Sigmoid colon (tissue), 7 donors: ENCODE results near the gene DNAJC10. TPM values are rescaled to one million over a fixed set of nuclear protein-coding genes. Genes with fewer than 3 reads are reported as not detected.

Source experiments
- DNase-seq: peaks from one replicate; pipeline ENCODE4 v3.0.0-alpha.2; 2019
- H3K27ac ChIP-seq, 4 donors: fragments of 200-600 bp; sonication (generic); one replicate each; pipeline ENCODE4 v1.5.1; 2016 to 2019; ENCODE audit warnings: mild to moderate bottlenecking in 1 of 4
- H3K27me3 ChIP-seq, 3 donors: fragments of 200-600 bp; sonication (generic); one replicate each; pipeline ENCODE4 v1.5.1; 2019; ENCODE audit warnings: mild to moderate bottlenecking in 1 of 3
- H3K36me3 ChIP-seq, 4 donors: fragments of 200-600 bp; sonication (generic); one replicate each; pipeline ENCODE4 v1.5.1; 2016 to 2019
- H3K4me1 ChIP-seq, 4 donors: fragments of 200-600 bp; sonication (generic); one replicate each; pipeline ENCODE4 v1.5.1; 2017 to 2019
- H3K4me3 ChIP-seq, 4 donors: fragments of 200-600 bp; sonication (generic); one replicate each; pipeline ENCODE4 v1.5.1; 2017 to 2019; ENCODE audit warnings: mild to moderate bottlenecking in 2 of 4, moderate library complexity in 1 of 4
- H3K9me3 ChIP-seq, 4 donors: fragments of 200-600 bp in 3 of 4; sonication (generic) in 3 of 4; one replicate each; pipeline versions ENCODE4 v1.5.1 to v1.6.1; 2013 to 2019
- EP300 ChIP-seq, 4 donors: sonication (generic); formaldehyde crosslinking; IDR thresholded peaks; one replicate each; pipeline ENCODE4 v1.6.1; 2017; ENCODE audit warnings: antibody characterized with exemption in 4 of 4
- POLR2A ChIP-seq, 2 donors: fragments of 450-650 bp; IDR thresholded peaks; one replicate each; pipeline ENCODE4 v1.6.1; 2016; ENCODE audit warnings: antibody characterized with exemption in 2 of 2, mild to moderate bottlenecking in 2 of 2, moderate library complexity in 2 of 2
- POLR2AphosphoS5 ChIP-seq, 4 donors: sonication (generic); formaldehyde crosslinking; IDR thresholded peaks; one replicate each; pipeline ENCODE4 v1.6.1; 2017; ENCODE audit warnings: antibody characterized with exemption in 4 of 4
- WGBS, 2 donors: extraction: QIAGEN DNeasy Blood & Tissue Kit; methylation state at CpG; one replicate each; pipeline ENCODE4 v1.1.7; 2013; 5-methylcytosine and 5-hydroxymethylcytosine counted together
- intact Hi-C: fragments of 100-400 bp; cut with DNase I; formaldehyde crosslinking; loops from one replicate; pipeline ENCODE4 v1.15.1; 2023
- polyA plus RNA-seq, 3 donors: library from polyadenylated mRNA; stranded (reverse); fragments of 200-250 nt; gene quantifications; one replicate each; pipeline ENCODE4 v1.2.3, GENCODE V29; 2013
- total RNA-seq, 4 donors: library from RNA; depleted of rRNA; stranded (reverse); fragments of >200 nt; gene quantifications; one replicate each; pipeline ENCODE4 v1.1.0, GENCODE V29; 2016
- TF ChIP-seq, protein P1 (sequence below), 4 experiments: fragments of 450-650 bp in 3 of 4; fragments of 200-600 bp in 1 of 4; IDR thresholded peaks; one replicate each; pipeline ENCODE4 v1.5.1; 2016 to 2019; ENCODE audit warnings: antibody characterized with exemption in 4 of 4, mild to moderate bottlenecking in 3 of 4, moderate library complexity in 2 of 4
- donor health status: healthy with polysubstance abuse.
- donor health status: Bipolar disorder and iron deficiency.
- donor health status: healthy.

Gene DNAJC10
- total and polyA plus RNA-seq, 7 donors: 9.0 to 50.1 (median 44.3) TPM

DNA sequence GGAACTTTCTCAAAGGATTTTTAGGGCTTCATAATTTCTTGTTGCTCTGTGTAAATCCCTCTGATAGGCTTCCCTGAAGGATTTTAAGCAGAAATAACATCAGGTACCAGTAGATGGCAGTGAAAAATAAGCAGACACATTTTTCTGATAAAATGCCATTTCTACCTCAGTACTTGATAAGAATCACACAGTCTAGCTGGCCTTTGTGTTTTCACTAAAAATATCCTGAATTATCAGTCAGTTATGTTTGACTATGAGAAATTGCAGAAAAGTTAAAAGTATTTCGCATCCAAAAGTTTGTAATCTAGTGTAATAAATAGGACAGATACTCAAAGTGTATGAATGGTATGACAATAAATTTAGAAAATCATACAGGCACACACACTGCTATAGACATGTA, 68.7 kb downstream of the DNAJC10 start:
- no peaks in the 10 kb centered on the region for H3K27me3 ChIP-seq
- intact Hi-C loops: loop anchor here (2.0 kb wide), 1 partner anchor 194 kb away; no protein-coding TSS in a partner anchor
- no peaks in the 10 kb centered on the region for H3K4me1 ChIP-seq
- H3K36me3 ChIP-seq: no peaks in the 10 kb centered on the region
- H3K27ac ChIP-seq: no peak overlapping the region
- no peak overlapping the region for H3K4me3 ChIP-seq
- no peak for DNase-seq
- 85 to 88% methylated on average over 1 of the region's 1 CpG for WGBS, 2 donors
- TF ChIP-seq POLR2A (IDR thresholded peaks at IDR 0.05) (no peak), POLR2AphosphoS5 (IDR thresholded peaks at IDR 0.05) (no peak), EP300 (IDR thresholded peaks at IDR 0.05) (no peak)
- TF ChIP-seq, protein P1, sequence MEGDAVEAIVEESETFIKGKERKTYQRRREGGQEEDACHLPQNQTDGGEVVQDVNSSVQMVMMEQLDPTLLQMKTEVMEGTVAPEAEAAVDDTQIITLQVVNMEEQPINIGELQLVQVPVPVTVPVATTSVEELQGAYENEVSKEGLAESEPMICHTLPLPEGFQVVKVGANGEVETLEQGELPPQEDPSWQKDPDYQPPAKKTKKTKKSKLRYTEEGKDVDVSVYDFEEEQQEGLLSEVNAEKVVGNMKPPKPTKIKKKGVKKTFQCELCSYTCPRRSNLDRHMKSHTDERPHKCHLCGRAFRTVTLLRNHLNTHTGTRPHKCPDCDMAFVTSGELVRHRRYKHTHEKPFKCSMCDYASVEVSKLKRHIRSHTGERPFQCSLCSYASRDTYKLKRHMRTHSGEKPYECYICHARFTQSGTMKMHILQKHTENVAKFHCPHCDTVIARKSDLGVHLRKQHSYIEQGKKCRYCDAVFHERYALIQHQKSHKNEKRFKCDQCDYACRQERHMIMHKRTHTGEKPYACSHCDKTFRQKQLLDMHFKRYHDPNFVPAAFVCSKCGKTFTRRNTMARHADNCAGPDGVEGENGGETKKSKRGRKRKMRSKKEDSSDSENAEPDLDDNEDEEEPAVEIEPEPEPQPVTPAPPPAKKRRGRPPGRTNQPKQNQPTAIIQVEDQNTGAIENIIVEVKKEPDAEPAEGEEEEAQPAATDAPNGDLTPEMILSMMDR (IDR thresholded peaks at IDR 0.05): peak in 3 of 4 experiments; percentile 35 to 52 (median 48)
- H3K9me3 ChIP-seq: no peaks in the 10 kb centered on the region

DNA sequence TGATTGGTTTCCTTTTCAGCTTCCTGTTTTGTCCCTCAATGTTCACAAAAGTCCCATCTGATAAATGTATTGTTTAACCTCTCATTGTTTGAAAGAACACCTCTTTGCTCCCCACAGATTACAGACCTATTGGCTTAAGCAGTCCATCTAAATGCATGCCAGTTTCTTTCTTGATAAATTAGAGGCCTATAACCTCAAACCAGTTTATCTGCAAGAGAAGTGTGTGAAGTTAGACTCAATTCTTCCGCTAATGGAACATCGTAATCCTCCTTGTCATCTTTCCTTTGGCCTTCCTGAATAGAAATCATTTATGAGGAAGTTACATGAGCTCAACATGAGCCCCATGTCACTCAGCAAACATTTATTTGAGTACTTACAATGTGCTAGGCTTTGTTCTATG, 76.4 kb downstream of the DNAJC10 start:
- peaks cover 0 to 11% (median 9%) of the 10 kb centered on the region in 4 donors for H3K4me1 ChIP-seq
- no peak overlapping the region for H3K27ac ChIP-seq

DNA sequence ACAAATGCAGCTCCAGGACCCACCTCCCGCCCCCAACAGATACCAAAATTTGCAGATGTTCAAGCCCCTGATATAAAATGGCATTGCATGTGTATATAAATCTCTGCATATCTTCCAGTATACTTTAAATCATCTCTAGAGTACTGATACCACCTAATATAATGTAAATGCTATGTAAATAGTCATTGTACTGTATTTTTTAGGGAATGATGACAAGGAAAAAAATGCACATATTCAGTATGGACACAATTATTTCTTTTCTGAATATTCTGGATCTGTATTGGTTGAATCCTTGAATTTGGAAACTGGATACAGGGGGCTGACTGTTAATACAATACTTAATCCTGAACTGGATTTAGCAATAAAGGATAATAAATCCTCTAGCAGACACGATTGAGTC, 82.7 kb downstream of the DNAJC10 start:
- Histone ChIP-seq H3K36me3 (no peaks in the 10 kb centered on the region), H3K4me3 (no peak overlapping the region), H3K9me3 (no peaks in the 10 kb centered on the region), H3K4me1 (peaks cover 0 to 3% (median under 1%) of the 10 kb centered on the region in 4 donors), H3K27ac (no peak overlapping the region), H3K27me3 (no peaks in the 10 kb centered on the region)
- WGBS, 2 donors: 78 to 81% methylated on average over 2 of the region's 2 CpGs
- no peak for DNase-seq
- intact Hi-C loops: no loop called here
- TF ChIP-seq POLR2AphosphoS5 (IDR thresholded peaks at IDR 0.05) (no peak), EP300 (IDR thresholded peaks at IDR 0.05) (no peak), POLR2A (IDR thresholded peaks at IDR 0.05) (no peak)
- TF ChIP-seq, protein P1 (IDR thresholded peaks at IDR 0.05): no peak

More for the DNA sequence above, 76.4 kb downstream of the DNAJC10 start:
- no peak for DNase-seq
- H3K4me3 ChIP-seq: no peak overlapping the region
- TF ChIP-seq, protein P1 (IDR thresholded peaks at IDR 0.05): no peak
- TF ChIP-seq POLR2A (IDR thresholded peaks at IDR 0.05) (no peak), POLR2AphosphoS5 (IDR thresholded peaks at IDR 0.05) (no peak)
- intact Hi-C loops: no loop called here
- 84 to 96% methylated on average over 2 of the region's 2 CpGs for WGBS, 2 donors
- no peaks in the 10 kb centered on the region for H3K9me3 ChIP-seq
- H3K36me3 ChIP-seq: no peaks in the 10 kb centered on the region
- no peaks in the 10 kb centered on the region for H3K27me3 ChIP-seq

DNA sequence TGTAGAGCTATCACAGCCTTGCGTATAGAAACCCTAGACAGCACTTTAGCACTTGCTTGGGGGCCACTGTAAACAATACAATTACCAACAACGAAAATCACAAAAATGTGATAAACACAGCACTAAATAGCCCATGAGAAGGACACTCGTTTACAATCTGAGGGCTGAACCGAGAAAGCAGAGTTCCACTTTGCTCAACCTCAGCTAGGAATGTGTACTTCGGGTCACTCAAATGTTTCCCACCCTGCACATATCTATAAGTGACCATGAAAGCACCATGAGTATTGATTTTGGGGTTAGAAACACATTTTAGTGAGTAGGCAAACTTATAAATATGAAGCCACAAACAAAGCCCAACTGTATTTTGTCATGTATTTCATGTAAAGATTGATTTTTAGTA, 88.1 kb downstream of the DNAJC10 start:
- H3K9me3 ChIP-seq: no peaks in the 10 kb centered on the region
- H3K4me3 ChIP-seq: no peak overlapping the region
- DNase-seq: no peak
- intact Hi-C loops: no loop called here
- no peak for TF ChIP-seq POLR2A (IDR thresholded peaks at IDR 0.05)
- H3K27ac ChIP-seq: no peak overlapping the region
- no peaks in the 10 kb centered on the region for H3K36me3 ChIP-seq
- WGBS, 2 donors: 83 to 84% methylated on average over 5 of the region's 5 CpGs
- no peaks in the 10 kb centered on the region for H3K4me1 ChIP-seq
- no peaks in the 10 kb centered on the region for H3K27me3 ChIP-seq

DNA sequence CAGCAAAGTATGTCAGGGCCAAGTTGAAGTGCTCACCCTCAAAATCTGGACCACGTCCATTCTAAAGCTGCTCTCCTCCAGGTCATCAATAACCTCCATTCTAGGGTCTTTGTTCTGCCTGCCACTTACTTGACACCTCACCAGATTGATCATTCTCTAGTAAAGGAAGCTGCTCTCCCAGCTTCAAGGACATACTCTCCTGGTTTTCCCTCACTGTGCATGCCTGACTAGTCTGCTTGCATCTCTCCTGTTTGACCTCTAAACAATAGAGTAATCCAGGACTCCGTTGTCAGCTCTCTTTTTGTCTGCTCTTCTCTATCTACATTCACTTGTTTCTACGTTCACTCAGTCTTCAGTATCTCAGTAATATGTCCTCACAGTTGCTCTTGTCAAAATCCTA, 91.3 kb downstream of the DNAJC10 start:
- intact Hi-C loops: no loop called here
- H3K36me3 ChIP-seq: no peaks in the 10 kb centered on the region
- DNase-seq: no peak
- TF ChIP-seq, protein P1 (IDR thresholded peaks at IDR 0.05): no peak
- TF ChIP-seq EP300 (IDR thresholded peaks at IDR 0.05): no peak
- no peak for TF ChIP-seq POLR2A (IDR thresholded peaks at IDR 0.05)
- TF ChIP-seq POLR2AphosphoS5 (IDR thresholded peaks at IDR 0.05): no peak
- H3K27me3 ChIP-seq: no peaks in the 10 kb centered on the region
- no peak overlapping the region for H3K27ac ChIP-seq
- 82 to 85% methylated on average over 3 of the region's 3 CpGs for WGBS, 2 donors
- no peaks in the 10 kb centered on the region for H3K4me1 ChIP-seq
- H3K4me3 ChIP-seq: no peak overlapping the region
- no peaks in the 10 kb centered on the region for H3K9me3 ChIP-seq
